Ramos (cell line): ENCODE results near the gene MYMK.

Experiments used
- in situ Hi-C: fragments of 300-500 bp; cut with MboI; formaldehyde crosslinking; loops from one replicate; pipeline ENCODE4 v1.14.3; 2022; ENCODE audit warnings: low sequenced_read_pairs; ENCODE audit not compliant: unreplicated experiment

Gene MYMK

GRCh38 chr9:133508046-133508445 is 16.7 kb downstream of the MYMK start:
- in situ Hi-C loops, result no loop called here

- in situ Hi-C loops, result no loop called here
Observed at GRCh38 chr9:133507246-133507965, 17.4 kb downstream of the MYMK start.

GRCh38 chr9:133506653-133507038 is 18.1 kb downstream of the MYMK start:
- in situ Hi-C loops, result no loop called here

GRCh38 chr9:133505901-133506652 is 18.7 kb downstream of the MYMK start:
- in situ Hi-C loops, result no loop called here

GRCh38 chr9:133505186-133505830 is 19.5 kb downstream of the MYMK start:
- in situ Hi-C loops, result no loop called here

- in situ Hi-C loops, result no loop called here
Observed at GRCh38 chr9:133502112-133502511, 22.6 kb downstream of the MYMK start.

GRCh38 chr9:133499892-133500270 is 24.9 kb downstream of the MYMK start:
- in situ Hi-C loops, result no loop called here

- in situ Hi-C loops, result no loop called here
Observed at GRCh38 chr9:133499132-133499891, 25.4 kb downstream of the MYMK start.

GRCh38 chr9:133496861-133497842 is 27.6 kb downstream of the MYMK start:
- in situ Hi-C loops, result no loop called here

- in situ Hi-C loops, result no loop called here
Observed at GRCh38 chr9:133495327-133496293, 29.1 kb downstream of the MYMK start.

GRCh38 chr9:133494636-133495326 is 30.0 kb downstream of the MYMK start:
- in situ Hi-C loops, result no loop called here

GRCh38 chr9:133493845-133494540 is 30.8 kb downstream of the MYMK start:
- in situ Hi-C loops, result no loop called here

GRCh38 chr9:133493428-133493827 is 31.3 kb downstream of the MYMK start:
- in situ Hi-C loops, result no loop called here

GRCh38 chr9:133492061-133493021 is 32.4 kb downstream of the MYMK start:
- in situ Hi-C loops, result no loop called here

GRCh38 chr9:133491656-133491925 is 33.2 kb downstream of the MYMK start:
- in situ Hi-C loops, result no loop called here

GRCh38 chr9:133490865-133491655 is 33.7 kb downstream of the MYMK start:
- in situ Hi-C loops, result no loop called here
